Body of pancreas (tissue), 4 donors: ENCODE data around the gene SOX11.

Source experiments
- CTCF ChIP-seq, 7 experiments: fragments of 450-650 bp in 4 of 7; fragments of 200-600 bp in 3 of 7; sonication (generic) in 3 of 7; IDR thresholded peaks; one replicate each; pipeline ENCODE4 v1.5.1; 2016 to 2019; ENCODE audit warnings: antibody characterized with exemption in 7 of 7
- POLR2A ChIP-seq, 3 donors: fragments of 450-650 bp; IDR thresholded peaks; one replicate each; pipeline ENCODE4 v1.6.1; 2016; ENCODE audit warnings: antibody characterized with exemption in 3 of 3, mild to moderate bottlenecking in 2 of 3

GRCh38 chr2:5748391-5748790 is 56.2 kb downstream of the SOX11 start:
- TF ChIP-seq POLR2A (IDR thresholded peaks at IDR 0.05) (no peak), CTCF (IDR thresholded peaks at IDR 0.05) (no peak)
